ENCODE results near the gene SLC39A11.
"Not testable (repeated sequence)": the region's sequence is repeated elsewhere in the genome, so short reads cannot be mapped to it uniquely, and the experiment has no call there.

The SLC39A11 gene

GRCh38 chr17:73000832-73001231 is 91.7 kb downstream of the SLC39A11 start:
- no peak overlapping the region for H3K4me3 ChIP-seq (ENCODE audit: low read depth in 1 of 5, low read length in 5 of 5)
- H3K9me3 ChIP-seq (ENCODE audit: control insufficient read depth in 5 of 5, low read length in 5 of 5), result no peaks in the 10 kb centered on the region
- no peaks in the 10 kb centered on the region for H3K27me3 ChIP-seq (ENCODE audit: control insufficient read depth in 5 of 5, insufficient read depth in 4 of 5, low read length in 5 of 5)

DNA sequence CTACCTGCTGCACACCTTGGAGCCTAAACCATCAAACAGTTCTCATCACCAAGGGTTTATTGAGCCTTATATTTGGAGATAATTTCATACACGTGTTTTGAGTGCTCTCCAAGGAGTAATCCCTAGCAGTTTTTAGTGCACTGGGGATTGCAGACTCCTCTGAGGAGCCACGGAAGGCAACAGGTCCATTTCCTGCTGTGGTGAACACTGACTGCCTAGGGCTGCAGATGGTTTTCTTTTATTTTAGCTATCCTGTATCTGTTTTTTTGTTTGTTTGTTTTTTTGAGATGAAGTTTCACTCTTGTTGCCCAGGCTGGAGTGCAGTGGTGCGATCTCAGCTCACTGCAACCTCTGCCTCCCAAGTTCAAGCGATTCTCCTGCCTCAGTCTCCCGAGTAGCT is 93.0 kb downstream of the SLC39A11 start:
- not testable (repeated sequence) for H3K9me3 ChIP-seq (ENCODE audit: control insufficient read depth in 5 of 5, low read length in 5 of 5); H3K27ac ChIP-seq (ENCODE audit: low read depth, low read length)

More at GRCh38 chr17:73000832-73001231, 91.7 kb downstream of the SLC39A11 start:
- H3K36me3 ChIP-seq (ENCODE audit: control insufficient read depth in 5 of 5, insufficient read depth in 5 of 5, low read length in 5 of 5), result no peaks in the 10 kb centered on the region
- no peak overlapping the region for H3K27ac ChIP-seq (ENCODE audit: low read depth, low read length)
- H3K4me1 ChIP-seq (ENCODE audit: control insufficient read depth in 5 of 5, insufficient read depth in 5 of 5, low read length in 5 of 5), result no peaks in the 10 kb centered on the region
- H3K9ac ChIP-seq (ENCODE audit: low read length in 5 of 5), result no peak overlapping the region

GRCh38 chr17:72998343-72998742 is 94.1 kb downstream of the SLC39A11 start:
- H3K4me3 ChIP-seq (ENCODE audit: low read depth in 1 of 5, low read length in 5 of 5), result no peak overlapping the region
- no peak overlapping the region for H3K27ac ChIP-seq (ENCODE audit: low read depth, low read length)
- no peaks in the 10 kb centered on the region for H3K36me3 ChIP-seq (ENCODE audit: control insufficient read depth in 5 of 5, insufficient read depth in 5 of 5, low read length in 5 of 5)
- no peak overlapping the region for H3K9ac ChIP-seq (ENCODE audit: low read length in 5 of 5)
- H3K9me3 ChIP-seq (ENCODE audit: control insufficient read depth in 5 of 5, low read length in 5 of 5), result no peaks in the 10 kb centered on the region
- no peaks in the 10 kb centered on the region for H3K4me1 ChIP-seq (ENCODE audit: control insufficient read depth in 5 of 5, insufficient read depth in 5 of 5, low read length in 5 of 5)
- H3K27me3 ChIP-seq (ENCODE audit: control insufficient read depth in 5 of 5, insufficient read depth in 4 of 5, low read length in 5 of 5), result no peaks in the 10 kb centered on the region

More for the DNA sequence above, 93.0 kb downstream of the SLC39A11 start:
- not testable (repeated sequence) for H3K4me3 ChIP-seq (ENCODE audit: low read depth in 1 of 5, low read length in 5 of 5); H3K36me3 ChIP-seq (ENCODE audit: control insufficient read depth in 5 of 5, insufficient read depth in 5 of 5, low read length in 5 of 5); H3K4me1 ChIP-seq (ENCODE audit: control insufficient read depth in 5 of 5, insufficient read depth in 5 of 5, low read length in 5 of 5); H3K27me3 ChIP-seq (ENCODE audit: control insufficient read depth in 5 of 5, insufficient read depth in 4 of 5, low read length in 5 of 5); H3K9ac ChIP-seq (ENCODE audit: low read length in 5 of 5)

- Histone ChIP-seq H3K27ac (ENCODE audit: low read depth, low read length) (no peak overlapping the region), H3K9ac (ENCODE audit: low read length in 5 of 5) (no peak overlapping the region), H3K27me3 (ENCODE audit: control insufficient read depth in 5 of 5, insufficient read depth in 4 of 5, low read length in 5 of 5) (no peaks in the 10 kb centered on the region), H3K9me3 (ENCODE audit: control insufficient read depth in 5 of 5, low read length in 5 of 5) (no peaks in the 10 kb centered on the region), H3K4me1 (ENCODE audit: control insufficient read depth in 5 of 5, insufficient read depth in 5 of 5, low read length in 5 of 5) (no peaks in the 10 kb centered on the region), H3K4me3 (ENCODE audit: low read depth in 1 of 5, low read length in 5 of 5) (no peak overlapping the region), H3K36me3 (ENCODE audit: control insufficient read depth in 5 of 5, insufficient read depth in 5 of 5, low read length in 5 of 5) (no peaks in the 10 kb centered on the region)
These were observed 94.9 kb downstream of the SLC39A11 start for GRCh38 chr17:72997559-72997958.

- no peak overlapping the region for H3K9ac ChIP-seq (ENCODE audit: low read length in 5 of 5)
These were observed 95.7 kb downstream of the SLC39A11 start for GRCh38 chr17:72996791-72997190.

GRCh38 chr17:72995008-72995656 is 97.4 kb downstream of the SLC39A11 start:
- Histone ChIP-seq H3K9me3 (ENCODE audit: control insufficient read depth in 5 of 5, low read length in 5 of 5) (no peaks in the 10 kb centered on the region), H3K36me3 (ENCODE audit: control insufficient read depth in 5 of 5, insufficient read depth in 5 of 5, low read length in 5 of 5) (no peaks in the 10 kb centered on the region), H3K4me3 (ENCODE audit: low read depth in 1 of 5, low read length in 5 of 5) (no peak overlapping the region), H3K9ac (ENCODE audit: low read length in 5 of 5) (no peak overlapping the region), H3K27ac (ENCODE audit: low read depth, low read length) (no peak overlapping the region), H3K4me1 (ENCODE audit: control insufficient read depth in 5 of 5, insufficient read depth in 5 of 5, low read length in 5 of 5) (no peaks in the 10 kb centered on the region), H3K27me3 (ENCODE audit: control insufficient read depth in 5 of 5, insufficient read depth in 4 of 5, low read length in 5 of 5) (no peaks in the 10 kb centered on the region)

More at GRCh38 chr17:72996791-72997190, 95.7 kb downstream of the SLC39A11 start:
- Histone ChIP-seq H3K9me3 (ENCODE audit: control insufficient read depth in 5 of 5, low read length in 5 of 5) (no peaks in the 10 kb centered on the region), H3K4me1 (ENCODE audit: control insufficient read depth in 5 of 5, insufficient read depth in 5 of 5, low read length in 5 of 5) (no peaks in the 10 kb centered on the region), H3K4me3 (ENCODE audit: low read depth in 1 of 5, low read length in 5 of 5) (no peak overlapping the region), H3K36me3 (ENCODE audit: control insufficient read depth in 5 of 5, insufficient read depth in 5 of 5, low read length in 5 of 5) (no peaks in the 10 kb centered on the region), H3K27me3 (ENCODE audit: control insufficient read depth in 5 of 5, insufficient read depth in 4 of 5, low read length in 5 of 5) (no peaks in the 10 kb centered on the region), H3K27ac (ENCODE audit: low read depth, low read length) (no peak overlapping the region)

- not testable (repeated sequence) for H3K4me1 ChIP-seq (ENCODE audit: control insufficient read depth in 5 of 5, insufficient read depth in 5 of 5, low read length in 5 of 5); H3K9me3 ChIP-seq (ENCODE audit: control insufficient read depth in 5 of 5, low read length in 5 of 5); H3K4me3 ChIP-seq (ENCODE audit: low read depth in 1 of 5, low read length in 5 of 5); H3K27me3 ChIP-seq (ENCODE audit: control insufficient read depth in 5 of 5, insufficient read depth in 4 of 5, low read length in 5 of 5); H3K9ac ChIP-seq (ENCODE audit: low read length in 5 of 5); H3K36me3 ChIP-seq (ENCODE audit: control insufficient read depth in 5 of 5, insufficient read depth in 5 of 5, low read length in 5 of 5); H3K27ac ChIP-seq (ENCODE audit: low read depth, low read length)
These were observed 99.6 kb downstream of the SLC39A11 start for GRCh38 chr17:72992783-72993467.

DNA sequence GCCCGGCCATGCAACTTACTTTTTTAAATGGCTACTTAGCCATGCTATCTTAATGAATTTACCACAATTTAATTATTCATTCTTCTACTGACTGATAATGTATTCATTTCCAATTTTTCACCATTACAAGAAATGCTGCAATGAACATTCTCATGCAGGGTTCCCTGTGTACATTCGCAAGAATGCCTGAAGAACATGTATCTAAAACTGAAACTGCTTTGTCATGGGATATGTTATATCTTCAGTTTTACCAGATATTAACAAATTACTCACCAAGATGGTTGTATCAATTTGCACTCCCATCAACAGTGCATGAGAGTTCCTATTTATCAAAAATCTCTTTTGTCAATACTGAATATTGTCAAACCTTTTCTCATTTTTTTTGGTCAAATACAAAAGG is 100.8 kb downstream of the SLC39A11 start:
- Histone ChIP-seq H3K36me3 (ENCODE audit: control insufficient read depth in 5 of 5, insufficient read depth in 5 of 5, low read length in 5 of 5) (no peaks in the 10 kb centered on the region), H3K4me3 (ENCODE audit: low read depth in 1 of 5, low read length in 5 of 5) (no peak overlapping the region), H3K27me3 (ENCODE audit: control insufficient read depth in 5 of 5, insufficient read depth in 4 of 5, low read length in 5 of 5) (no peaks in the 10 kb centered on the region), H3K9me3 (ENCODE audit: control insufficient read depth in 5 of 5, low read length in 5 of 5) (no peaks in the 10 kb centered on the region), H3K27ac (ENCODE audit: low read depth, low read length) (no peak overlapping the region), H3K4me1 (ENCODE audit: control insufficient read depth in 5 of 5, insufficient read depth in 5 of 5, low read length in 5 of 5) (no peaks in the 10 kb centered on the region), H3K9ac (ENCODE audit: low read length in 5 of 5) (no peak overlapping the region)

DNA sequence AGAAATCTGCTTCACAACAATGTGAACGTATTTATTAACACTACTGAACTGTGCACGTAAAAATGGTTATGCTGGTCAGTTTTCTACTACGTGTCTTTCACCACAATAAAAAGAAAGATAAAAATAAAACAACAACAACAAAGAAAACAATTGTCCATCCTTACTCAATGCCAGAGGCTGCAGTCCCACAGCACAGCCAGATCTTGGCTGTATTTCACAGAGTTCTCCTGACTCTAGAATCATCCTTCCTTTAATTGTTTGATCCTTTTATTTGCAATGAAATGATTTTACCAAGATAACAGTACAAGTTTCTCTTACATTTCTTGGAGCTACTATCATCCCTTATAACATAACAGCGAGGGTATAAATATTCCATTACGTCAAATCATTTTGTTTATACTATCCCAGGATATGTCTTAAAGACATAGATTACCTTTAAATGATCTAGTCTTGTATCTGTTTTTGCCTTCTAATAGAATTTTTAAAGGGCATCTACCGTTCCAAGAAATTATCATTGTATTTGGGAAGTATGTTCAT is 103.3 kb downstream of the SLC39A11 start:
- H3K9me3 ChIP-seq (ENCODE audit: control insufficient read depth in 5 of 5, low read length in 5 of 5), result no peaks in the 10 kb centered on the region
- H3K27me3 ChIP-seq (ENCODE audit: control insufficient read depth in 5 of 5, insufficient read depth in 4 of 5, low read length in 5 of 5), result no peaks in the 10 kb centered on the region
- no peak overlapping the region for H3K27ac ChIP-seq (ENCODE audit: low read depth, low read length)
- no peak overlapping the region for H3K9ac ChIP-seq (ENCODE audit: low read length in 5 of 5)
- H3K4me1 ChIP-seq (ENCODE audit: control insufficient read depth in 5 of 5, insufficient read depth in 5 of 5, low read length in 5 of 5), result peaks cover 0 to 5% (median 2%) of the 10 kb centered on the region in 5 donors
- no peaks in the 10 kb centered on the region for H3K36me3 ChIP-seq (ENCODE audit: control insufficient read depth in 5 of 5, insufficient read depth in 5 of 5, low read length in 5 of 5)
- no peak overlapping the region for H3K4me3 ChIP-seq (ENCODE audit: low read depth in 1 of 5, low read length in 5 of 5)

- Histone ChIP-seq H3K9ac (ENCODE audit: low read length in 5 of 5) (no peak overlapping the region), H3K4me3 (ENCODE audit: low read depth in 1 of 5, low read length in 5 of 5) (no peak overlapping the region), H3K4me1 (ENCODE audit: control insufficient read depth in 5 of 5, insufficient read depth in 5 of 5, low read length in 5 of 5) (peaks cover 0 to 5% (median 2%) of the 10 kb centered on the region in 5 donors), H3K27me3 (ENCODE audit: control insufficient read depth in 5 of 5, insufficient read depth in 4 of 5, low read length in 5 of 5) (no peaks in the 10 kb centered on the region), H3K9me3 (ENCODE audit: control insufficient read depth in 5 of 5, low read length in 5 of 5) (no peaks in the 10 kb centered on the region), H3K27ac (ENCODE audit: low read depth, low read length) (no peak overlapping the region), H3K36me3 (ENCODE audit: control insufficient read depth in 5 of 5, insufficient read depth in 5 of 5, low read length in 5 of 5) (no peaks in the 10 kb centered on the region)
These were observed 104.0 kb downstream of the SLC39A11 start for GRCh38 chr17:72988451-72988850.

Data from subcutaneous abdominal adipose tissue (tissue), 5 donors.